ENCODE data around the gene SDK2.

SDK2 gene

DNA sequence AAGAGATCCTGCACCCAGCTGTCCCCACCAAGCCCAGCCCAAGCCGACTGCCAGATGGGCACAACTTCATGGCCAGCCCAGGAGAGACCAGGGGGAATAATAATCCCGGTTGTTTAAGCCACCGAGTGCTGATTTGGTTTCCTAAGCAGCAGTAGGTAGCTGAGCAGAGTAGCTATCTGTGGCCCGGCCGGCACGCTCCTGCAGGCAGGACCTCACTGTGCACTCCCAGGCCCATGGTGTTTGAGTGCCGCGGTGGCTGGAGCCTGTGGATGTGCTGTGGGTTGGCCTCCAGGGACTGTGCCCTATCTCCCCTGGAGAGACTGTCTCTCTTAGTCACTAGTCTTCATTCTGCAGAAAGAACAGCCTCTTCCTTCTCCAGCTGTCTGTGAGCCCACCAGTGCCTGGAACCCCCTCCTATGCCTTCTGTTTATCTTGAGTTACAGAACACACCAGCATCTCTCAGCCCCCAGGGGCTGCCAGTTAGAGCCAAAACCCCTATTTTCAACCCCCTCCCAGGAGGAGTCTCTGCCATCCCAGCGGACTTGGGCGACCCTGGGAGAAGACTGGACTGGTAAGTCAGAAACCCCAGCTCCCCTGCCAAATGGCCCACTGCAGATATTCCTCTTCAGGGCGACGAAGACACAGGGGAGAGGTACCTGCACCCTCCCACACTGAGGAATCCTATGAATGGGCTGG lies 152.0 kb downstream of the SDK2 start:
- TF ChIP-seq, protein P1, sequence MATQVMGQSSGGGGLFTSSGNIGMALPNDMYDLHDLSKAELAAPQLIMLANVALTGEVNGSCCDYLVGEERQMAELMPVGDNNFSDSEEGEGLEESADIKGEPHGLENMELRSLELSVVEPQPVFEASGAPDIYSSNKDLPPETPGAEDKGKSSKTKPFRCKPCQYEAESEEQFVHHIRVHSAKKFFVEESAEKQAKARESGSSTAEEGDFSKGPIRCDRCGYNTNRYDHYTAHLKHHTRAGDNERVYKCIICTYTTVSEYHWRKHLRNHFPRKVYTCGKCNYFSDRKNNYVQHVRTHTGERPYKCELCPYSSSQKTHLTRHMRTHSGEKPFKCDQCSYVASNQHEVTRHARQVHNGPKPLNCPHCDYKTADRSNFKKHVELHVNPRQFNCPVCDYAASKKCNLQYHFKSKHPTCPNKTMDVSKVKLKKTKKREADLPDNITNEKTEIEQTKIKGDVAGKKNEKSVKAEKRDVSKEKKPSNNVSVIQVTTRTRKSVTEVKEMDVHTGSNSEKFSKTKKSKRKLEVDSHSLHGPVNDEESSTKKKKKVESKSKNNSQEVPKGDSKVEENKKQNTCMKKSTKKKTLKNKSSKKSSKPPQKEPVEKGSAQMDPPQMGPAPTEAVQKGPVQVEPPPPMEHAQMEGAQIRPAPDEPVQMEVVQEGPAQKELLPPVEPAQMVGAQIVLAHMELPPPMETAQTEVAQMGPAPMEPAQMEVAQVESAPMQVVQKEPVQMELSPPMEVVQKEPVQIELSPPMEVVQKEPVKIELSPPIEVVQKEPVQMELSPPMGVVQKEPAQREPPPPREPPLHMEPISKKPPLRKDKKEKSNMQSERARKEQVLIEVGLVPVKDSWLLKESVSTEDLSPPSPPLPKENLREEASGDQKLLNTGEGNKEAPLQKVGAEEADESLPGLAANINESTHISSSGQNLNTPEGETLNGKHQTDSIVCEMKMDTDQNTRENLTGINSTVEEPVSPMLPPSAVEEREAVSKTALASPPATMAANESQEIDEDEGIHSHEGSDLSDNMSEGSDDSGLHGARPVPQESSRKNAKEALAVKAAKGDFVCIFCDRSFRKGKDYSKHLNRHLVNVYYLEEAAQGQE (IDR thresholded peaks at IDR 0.05; ENCODE audit: insufficient read depth in 1 of 2, low read depth in 2 of 2, low read length in 2 of 2), result no peak
- TF ChIP-seq FOXP2 (optimal IDR thresholded peaks at IDR 0.05; ENCODE audit: borderline replicate concordance, extremely low read depth, extremely low read length, insufficient read depth), result no peak
- TF ChIP-seq SIN3A (IDR thresholded peaks at IDR 0.05; ENCODE audit: borderline replicate concordance, insufficient read depth, low read length), result no peak
- TF ChIP-seq TAF1 (IDR thresholded peaks at IDR 0.05; ENCODE audit: borderline replicate concordance, insufficient read depth, low read length), result no peak
- no peak for TF ChIP-seq POLR2AphosphoS5 (IDR thresholded peaks at IDR 0.05; ENCODE audit: low read depth, low read length)

DNA sequence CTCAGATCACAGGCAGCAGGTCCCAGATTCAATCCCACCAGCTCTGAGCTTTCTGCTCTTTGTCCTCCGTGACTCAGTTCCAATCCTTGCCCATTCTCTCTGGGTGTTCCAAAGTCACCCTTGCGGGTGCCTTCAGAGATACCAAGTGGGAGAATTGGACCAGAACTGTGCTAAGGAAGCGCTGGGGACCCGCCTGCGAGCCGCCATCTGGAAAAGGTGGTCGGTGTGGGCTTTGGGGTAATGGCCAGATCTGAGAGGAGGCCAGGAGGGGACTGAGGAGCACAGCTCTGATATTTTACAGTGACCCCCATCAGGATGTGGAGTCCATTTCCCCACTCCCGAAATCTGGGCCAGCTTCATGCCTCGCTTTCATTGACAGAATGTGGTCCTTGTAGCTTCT lies 152.6 kb downstream of the SDK2 start:
- TF ChIP-seq SIN3A (IDR thresholded peaks at IDR 0.05; ENCODE audit: borderline replicate concordance, insufficient read depth, low read length), result no peak
- no peak for TF ChIP-seq FOXP2 (optimal IDR thresholded peaks at IDR 0.05; ENCODE audit: borderline replicate concordance, extremely low read depth, extremely low read length, insufficient read depth)
- no peak for TF ChIP-seq POLR2AphosphoS5 (IDR thresholded peaks at IDR 0.05; ENCODE audit: low read depth, low read length)
- TF ChIP-seq, protein P1 (IDR thresholded peaks at IDR 0.05; ENCODE audit: insufficient read depth in 1 of 2, low read depth in 2 of 2, low read length in 2 of 2), result no peak
- TF ChIP-seq TAF1 (IDR thresholded peaks at IDR 0.05; ENCODE audit: borderline replicate concordance, insufficient read depth, low read length), result no peak

DNA sequence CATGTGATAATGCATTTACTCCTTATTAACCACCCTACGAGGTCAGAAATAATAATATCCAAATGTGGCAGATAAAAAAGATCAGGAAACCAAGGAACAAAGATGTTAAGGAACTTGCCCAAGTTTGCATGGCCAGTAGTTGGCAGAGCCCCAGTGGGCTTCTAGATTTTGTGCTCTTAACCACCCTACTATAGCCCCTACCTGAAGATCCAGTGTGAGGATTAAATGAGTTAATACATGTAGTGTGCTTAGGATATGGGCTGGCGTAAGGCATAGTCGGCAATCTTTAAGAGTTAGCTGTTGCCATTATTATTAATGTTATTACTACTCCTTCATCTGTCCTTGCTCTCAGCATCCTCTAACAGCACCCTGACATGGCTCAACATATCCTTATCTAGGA lies 153.4 kb downstream of the SDK2 start:
- no peak for TF ChIP-seq TAF1 (IDR thresholded peaks at IDR 0.05; ENCODE audit: borderline replicate concordance, insufficient read depth, low read length)
- no peak for TF ChIP-seq POLR2AphosphoS5 (IDR thresholded peaks at IDR 0.05; ENCODE audit: low read depth, low read length)
- TF ChIP-seq, protein P1 (IDR thresholded peaks at IDR 0.05; ENCODE audit: insufficient read depth in 1 of 2, low read depth in 2 of 2, low read length in 2 of 2), result no peak
- TF ChIP-seq SIN3A (IDR thresholded peaks at IDR 0.05; ENCODE audit: borderline replicate concordance, insufficient read depth, low read length), result no peak
- no peak for TF ChIP-seq FOXP2 (optimal IDR thresholded peaks at IDR 0.05; ENCODE audit: borderline replicate concordance, extremely low read depth, extremely low read length, insufficient read depth)

DNA sequence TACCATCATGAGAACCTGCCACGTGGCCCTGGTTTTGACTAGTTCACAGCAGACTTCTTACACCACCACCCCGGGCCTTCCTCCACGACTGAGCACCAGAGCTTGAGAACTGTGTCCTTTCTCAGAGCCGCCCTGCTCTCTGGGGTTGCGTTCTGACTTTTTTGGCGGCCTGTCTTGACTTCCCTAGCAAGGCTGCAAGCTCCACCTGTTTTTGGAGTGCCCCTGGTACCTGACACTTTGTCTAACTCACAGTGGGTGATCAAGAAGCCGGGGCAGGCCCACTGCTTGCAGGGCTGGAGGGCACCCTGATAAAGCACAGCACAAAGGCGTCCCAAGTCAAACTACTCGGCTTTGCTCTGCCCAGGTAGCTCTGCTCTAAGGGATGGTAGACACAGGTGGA lies 154.3 kb downstream of the SDK2 start:
- TF ChIP-seq FOXP2 (optimal IDR thresholded peaks at IDR 0.05; ENCODE audit: borderline replicate concordance, extremely low read depth, extremely low read length, insufficient read depth) (no peak), POLR2AphosphoS5 (IDR thresholded peaks at IDR 0.05; ENCODE audit: low read depth, low read length) (no peak), SIN3A (IDR thresholded peaks at IDR 0.05; ENCODE audit: borderline replicate concordance, insufficient read depth, low read length) (no peak), TAF1 (IDR thresholded peaks at IDR 0.05; ENCODE audit: borderline replicate concordance, insufficient read depth, low read length) (no peak)
- TF ChIP-seq, protein P1 (IDR thresholded peaks at IDR 0.05; ENCODE audit: insufficient read depth in 1 of 2, low read depth in 2 of 2, low read length in 2 of 2), result no peak
